GM18508 (cell line): ENCODE measurements around the gene ITPRIP.

Experiments
- ATAC-seq: cut with Tn5 transposase; IDR thresholded peaks from one replicate; pipeline ENCODE4 v1.9.1; 2021; ENCODE audit warnings: moderate number of reproducible peaks; ENCODE audit not compliant: insufficient read depth, unreplicated experiment

Gene ITPRIP

DNA sequence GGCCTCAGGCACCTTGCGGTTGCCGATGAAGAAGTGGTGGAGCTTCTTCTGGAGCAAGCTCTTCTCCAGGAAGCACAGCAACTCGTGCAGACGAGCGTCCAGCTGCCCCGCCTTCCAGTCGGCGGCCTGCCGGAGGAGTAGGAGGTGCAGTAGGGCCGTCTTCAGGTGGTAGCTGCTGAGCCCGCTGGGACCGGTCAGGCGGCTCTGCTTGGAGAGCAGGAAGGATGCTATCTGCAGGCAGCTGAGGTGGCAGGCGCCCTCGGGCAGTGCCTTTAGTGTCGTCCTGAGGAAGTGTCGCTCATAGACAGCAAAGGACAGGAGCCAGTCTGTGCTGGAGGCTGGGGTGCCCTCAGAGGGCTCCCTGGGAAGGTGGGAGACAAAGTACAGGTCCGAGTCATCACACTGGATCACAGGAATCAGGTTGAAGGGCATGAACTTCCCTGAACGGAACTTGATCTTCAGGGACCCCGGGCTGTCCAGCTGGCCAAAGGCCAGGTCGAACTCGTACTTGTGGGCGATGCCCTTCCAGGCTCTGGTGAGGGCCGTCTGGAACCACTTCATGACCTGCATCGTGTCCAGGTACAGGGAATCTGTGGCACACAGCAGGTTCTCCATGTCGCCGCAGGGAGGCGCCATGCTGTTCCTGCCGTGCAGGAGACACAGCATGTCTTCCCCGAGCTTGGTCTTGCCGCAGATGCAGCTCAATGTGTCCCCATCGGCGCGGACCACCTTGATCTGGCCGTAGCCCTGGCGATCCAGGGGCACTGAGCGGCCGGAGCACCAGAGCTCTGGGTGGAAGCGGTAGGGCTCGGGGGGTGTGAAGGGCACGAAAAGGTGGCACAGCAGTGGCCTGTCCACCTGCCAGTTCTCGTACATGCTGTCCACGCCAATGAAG lies 23.4 kb downstream of the ITPRIP start:
- ATAC-seq, result no peak

DNA sequence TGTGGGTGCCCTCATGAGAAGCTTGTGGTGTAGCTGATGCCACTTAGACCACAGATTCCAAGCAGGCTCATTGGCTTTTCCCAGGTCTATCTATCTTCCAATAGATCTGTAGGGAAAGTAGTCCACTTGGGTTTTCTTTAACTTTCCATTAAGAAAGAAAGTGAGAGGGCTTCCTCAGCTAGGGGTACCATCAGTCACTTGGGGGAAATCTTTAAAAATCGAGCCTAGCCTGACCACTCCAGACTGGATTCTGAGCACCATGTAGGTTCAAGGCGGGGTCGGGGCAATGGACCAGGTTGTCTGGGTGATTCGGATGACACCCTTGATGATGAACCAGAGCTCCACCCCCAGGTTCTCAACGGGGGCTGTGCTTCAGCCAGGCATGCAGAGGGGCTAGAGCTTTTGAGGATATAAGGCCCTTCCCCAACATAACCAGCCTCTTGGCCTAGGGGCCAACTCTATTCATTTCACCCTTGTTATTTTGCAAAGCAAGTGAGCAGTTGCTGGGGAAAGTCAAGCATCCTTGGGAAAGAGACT lies 27.0 kb downstream of the ITPRIP start:
- no peak for ATAC-seq

DNA sequence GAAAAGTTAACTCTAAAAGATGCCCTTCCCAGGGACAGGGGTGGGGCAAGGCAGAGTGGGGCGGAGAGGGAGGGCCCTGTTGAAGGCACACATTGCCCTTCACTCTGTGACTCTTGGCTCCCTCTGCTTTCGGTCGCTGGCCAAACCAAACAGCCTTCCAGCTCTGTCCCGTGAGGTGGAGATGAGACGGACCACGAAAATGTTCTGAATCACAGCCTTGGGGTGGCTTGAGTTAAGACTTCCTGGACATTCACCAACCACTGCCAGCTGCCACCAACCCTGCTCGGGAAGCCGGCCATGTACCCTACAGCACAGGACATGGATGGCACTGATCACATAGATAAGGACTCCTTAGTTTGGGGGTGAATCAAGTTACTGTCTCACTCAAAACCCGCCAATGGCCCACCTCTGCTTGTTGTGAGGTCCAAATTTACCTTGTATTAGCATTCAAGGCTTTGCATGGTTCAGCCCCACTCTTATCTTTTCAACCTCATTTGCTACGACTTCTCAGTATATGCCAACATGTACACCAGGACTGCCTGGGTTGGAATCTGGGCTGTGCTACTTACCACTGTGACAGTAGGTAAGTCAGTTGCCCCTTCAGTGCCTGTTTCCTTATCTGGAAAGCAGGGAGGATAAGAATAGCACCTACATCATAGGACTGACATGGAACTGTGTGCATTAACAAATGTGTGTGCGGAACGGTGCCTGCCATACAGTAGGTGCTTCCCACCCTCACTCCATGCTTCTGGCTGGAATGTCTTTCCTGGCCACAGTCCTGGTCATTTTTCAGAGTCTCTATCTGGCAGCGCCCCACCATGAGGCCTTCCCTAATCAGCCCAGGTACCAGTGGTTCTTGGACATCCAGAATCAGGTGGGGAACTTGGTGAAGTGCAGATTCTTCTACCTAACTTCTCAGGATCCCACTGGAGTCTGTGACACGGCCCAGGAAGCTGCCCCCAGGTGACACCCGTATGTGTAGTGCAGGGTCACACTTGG lies 28.0 kb downstream of the ITPRIP start:
- no peak for ATAC-seq

DNA sequence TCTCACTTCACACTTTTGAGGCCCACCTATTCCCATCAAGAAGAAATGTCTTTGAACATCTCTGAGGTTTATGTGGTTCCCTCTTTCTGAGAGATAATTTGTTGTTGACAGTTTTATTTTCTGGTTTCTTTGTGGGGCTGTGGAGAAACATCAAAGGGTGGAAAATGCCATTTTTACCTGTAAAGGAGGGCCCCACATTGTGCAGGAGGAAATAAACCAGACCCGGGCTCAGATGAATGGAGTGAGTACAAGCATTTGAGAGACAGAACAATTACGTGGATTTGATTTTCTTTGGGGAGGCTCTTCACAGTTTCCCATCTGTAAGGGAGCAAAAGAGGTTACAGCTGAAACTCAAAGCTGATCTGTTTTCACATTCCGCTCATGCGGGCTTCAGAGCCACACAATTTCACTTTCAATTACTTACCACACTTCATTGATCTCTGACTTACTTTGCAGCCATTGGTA lies 29.8 kb downstream of the ITPRIP start:
- peak; percentile 75 for ATAC-seq

DNA sequence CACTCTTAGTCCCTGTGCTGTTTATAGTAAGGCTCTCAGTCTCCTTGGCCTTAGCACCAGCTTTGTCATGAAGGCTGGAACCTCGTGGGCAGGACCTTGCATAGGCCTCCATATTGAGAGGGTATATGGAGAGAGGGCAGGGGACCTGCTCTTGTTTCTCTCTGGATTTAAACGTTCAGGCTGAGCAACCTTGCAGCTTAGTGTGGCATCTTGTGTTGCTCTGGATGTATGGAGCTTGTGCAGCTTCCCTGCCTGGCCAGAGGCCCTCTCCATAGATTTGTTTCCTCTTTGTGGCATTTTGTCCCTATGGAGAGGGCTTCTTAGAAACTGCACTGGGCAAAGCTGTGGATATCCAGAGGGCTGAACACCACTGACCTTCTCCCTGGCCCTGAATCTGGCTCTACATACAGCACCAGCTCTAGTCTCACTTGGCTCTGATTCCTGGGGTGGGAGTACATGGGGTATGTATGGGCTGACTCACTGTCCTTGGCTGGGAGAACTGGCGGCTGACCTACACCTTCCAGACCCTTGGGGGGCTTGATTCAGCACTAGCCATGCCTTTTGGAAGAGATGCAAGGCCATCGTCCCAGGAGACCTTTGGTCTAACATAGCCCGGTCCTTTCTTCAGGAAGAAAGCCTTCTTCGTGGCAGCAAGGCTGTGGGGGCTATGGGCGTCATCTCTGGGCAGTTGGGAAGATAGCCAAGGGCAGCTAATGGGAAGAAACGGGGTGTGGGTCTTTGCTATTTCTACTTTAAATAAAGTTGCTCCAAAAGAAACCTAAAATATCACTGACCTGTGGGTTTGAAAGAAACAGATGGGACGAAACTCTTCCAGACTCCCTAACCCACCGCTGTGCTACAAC lies 30.5 kb downstream of the ITPRIP start:
- no peak for ATAC-seq

DNA sequence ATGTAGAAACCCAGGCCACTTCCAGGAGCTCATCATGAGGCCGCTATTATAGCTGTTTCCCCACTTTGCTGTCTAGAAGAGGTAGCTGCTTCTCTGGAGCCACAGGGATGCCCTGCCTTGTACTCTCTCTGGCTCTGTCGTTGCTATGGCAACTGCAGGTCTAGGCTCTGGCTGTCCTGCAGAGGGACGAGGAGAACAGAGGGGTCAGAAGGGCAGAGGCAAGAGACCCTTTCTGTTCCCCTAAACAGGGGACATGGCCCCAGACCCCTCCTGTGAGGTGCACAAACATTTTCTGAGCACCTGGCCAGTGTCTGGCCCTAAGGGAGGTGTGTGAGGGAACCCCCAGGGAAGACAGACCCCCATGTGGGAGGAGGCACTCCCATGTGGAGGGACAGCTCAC lies 31.4 kb downstream of the ITPRIP start:
- ATAC-seq, result no peak

DNA sequence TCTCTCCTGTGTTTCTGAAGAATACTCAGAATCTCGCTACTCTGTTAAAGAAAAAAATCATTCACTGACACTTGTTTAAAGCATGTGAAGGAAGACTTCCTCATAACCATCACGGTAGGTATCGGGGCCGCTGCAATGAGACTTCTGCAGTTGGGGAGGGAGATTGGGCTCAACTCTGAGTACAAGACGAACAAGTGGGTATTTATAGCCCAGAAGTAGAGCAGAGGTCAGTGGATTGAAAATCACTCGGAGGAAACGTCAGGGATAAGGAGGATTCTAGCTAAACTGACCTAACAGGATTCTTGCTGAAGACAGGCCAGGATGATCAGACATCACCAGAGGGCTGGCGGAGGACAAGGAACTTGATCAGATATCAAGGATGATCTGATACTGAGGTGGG lies 33.3 kb downstream of the ITPRIP start:
- ATAC-seq, result no peak

DNA sequence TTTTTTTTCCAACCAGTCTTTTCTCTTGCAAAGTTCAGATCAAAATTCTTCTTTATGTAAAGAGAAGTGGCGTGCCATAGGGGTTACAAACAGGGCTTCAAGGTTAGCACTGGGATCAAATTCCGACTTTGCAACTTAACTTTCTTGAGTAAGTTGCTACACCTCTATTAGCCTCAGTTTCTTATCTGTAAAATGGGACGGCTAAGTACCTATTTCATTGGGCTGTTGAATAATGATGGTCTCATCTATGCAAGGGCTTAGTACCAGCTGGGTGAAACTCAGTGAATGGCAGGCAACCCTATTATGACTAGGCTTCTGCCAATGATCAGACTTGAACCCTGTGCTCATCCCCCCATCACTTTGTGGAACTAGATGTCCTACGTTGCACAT lies 33.9 kb downstream of the ITPRIP start:
- ATAC-seq, result no peak

DNA sequence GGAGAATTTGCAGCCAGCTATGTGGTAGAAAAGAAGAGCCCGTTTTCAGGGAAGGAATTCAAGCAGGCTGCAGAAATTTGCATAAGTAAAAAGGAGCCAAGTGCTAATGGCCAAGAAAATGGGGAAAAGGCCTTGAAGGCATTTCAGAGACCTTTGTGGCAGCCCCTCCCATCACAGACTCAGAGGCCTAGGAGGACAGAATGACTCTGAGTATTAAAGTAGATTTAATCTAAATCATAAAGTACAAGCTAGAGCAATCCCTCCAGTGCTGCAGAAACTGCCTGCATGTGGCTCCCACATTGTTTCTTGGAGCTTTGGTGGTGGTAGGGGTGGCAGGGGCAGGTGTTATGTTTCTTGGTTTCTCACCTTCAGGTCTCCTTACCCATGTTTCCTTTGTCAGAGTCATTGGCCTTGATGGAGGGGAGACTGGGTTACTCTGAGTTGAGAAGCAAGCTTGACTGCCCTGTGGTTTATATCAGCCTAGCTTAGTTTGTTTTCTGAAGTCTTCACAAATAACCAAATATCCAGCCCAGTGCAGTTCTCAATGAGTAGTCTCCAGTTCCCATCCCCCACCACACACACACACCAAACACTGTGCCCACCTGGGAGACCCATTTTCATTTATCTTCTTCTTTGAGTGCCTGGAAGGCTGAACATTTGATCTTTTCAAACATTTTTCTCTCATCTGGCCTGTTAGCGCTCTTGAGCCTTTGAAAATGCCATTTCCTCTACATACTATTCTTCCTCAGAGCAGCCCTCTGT lies 34.5 kb downstream of the ITPRIP start:
- ATAC-seq, result no peak

DNA sequence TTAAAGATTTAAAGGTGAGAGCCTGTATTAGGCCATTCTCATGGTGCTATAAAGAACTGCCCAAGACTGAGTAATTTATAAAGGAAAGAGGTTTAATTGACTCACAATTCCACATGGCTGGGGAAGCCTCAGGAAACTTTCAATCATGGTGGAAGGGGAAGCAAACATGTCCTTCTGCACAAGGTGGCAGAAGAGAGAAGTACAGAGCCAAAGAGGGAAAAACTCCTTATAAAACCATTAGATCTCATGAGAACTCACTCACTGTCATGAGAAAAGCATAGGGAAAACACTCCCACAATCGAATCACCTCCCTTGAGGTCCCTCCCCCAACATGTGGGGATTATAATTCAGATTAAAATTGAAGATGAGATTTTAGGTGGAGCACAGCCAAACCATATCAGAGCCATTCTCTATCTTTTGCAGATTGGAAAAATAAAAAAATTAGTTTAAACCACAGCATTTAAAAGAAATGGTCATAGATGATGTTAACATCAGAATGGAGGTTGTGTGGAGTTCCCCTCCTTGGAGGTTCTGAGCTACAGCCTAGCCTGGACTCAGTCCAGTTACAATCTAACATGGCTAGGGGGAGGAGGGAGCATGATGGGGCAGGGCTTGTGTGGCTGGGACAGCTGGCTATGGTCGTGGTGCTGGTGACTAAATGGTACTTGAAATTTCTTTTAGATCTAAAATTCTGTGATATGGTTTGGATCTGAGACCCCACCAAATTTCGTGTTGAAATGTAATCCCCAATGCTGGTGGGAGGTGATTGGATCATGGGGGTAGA lies 36.2 kb downstream of the ITPRIP start:
- no peak for ATAC-seq

DNA sequence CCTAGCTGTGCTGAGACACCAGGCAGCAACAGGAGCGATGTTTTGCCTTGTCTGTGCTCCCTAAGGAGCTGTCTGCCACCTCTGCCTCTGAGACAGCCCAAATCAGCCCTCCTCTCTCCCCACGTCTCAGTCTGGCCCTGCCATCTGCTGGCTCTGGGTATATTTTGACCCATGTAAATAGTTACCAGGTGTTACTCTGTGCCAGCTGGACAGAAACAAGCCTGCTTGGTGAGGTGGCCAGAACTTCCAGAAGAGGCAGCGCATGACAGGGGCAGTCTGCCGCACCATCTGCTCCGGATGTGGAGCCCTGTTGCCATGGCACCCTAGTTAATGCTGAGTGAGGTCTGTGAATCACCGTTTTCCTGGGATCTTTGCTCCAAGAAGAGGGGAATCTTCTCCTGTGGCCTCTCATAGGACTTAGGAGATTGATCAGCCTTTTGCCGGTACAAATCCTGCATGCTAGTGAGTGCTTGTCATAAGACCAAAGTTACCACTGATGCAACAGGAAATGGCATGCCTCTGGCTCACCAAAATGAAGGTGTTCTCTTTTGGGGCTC lies 37.5 kb downstream of the ITPRIP start:
- no peak for ATAC-seq

DNA sequence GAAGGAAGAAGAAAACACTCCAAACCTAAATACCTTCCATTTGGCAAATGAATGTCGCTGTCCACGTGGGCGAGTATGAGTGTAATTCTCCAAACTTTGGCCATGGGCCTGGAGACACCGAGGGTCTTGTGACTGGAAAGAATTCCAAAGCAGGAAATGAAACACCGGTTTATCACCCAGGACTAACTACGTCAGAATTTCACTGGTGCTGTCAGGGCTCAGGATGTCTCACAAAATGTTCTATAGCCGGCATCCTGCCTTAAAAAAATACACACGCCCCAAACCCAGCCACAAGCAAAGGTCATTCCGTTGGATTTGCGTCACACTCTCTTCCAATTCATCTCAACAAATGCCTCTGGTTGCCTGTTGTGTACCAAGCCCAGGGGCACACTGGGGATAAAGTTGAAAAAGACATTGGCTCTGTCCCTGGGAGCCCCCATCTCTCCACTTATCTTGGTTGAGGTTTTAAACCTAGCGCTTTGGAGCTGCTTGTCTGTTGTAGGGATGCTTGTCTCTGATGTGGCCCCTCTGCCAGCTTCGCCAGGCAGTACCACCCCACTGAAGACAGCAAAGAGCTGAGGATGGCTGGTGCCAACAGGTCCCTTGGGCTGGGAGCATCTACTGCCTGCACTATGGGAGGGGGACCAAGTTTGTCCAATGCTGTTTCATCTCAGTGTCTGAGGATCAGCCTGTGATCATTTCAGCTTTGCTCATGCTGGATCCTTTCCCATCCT lies 38.1 kb downstream of the ITPRIP start:
- no peak for ATAC-seq

DNA sequence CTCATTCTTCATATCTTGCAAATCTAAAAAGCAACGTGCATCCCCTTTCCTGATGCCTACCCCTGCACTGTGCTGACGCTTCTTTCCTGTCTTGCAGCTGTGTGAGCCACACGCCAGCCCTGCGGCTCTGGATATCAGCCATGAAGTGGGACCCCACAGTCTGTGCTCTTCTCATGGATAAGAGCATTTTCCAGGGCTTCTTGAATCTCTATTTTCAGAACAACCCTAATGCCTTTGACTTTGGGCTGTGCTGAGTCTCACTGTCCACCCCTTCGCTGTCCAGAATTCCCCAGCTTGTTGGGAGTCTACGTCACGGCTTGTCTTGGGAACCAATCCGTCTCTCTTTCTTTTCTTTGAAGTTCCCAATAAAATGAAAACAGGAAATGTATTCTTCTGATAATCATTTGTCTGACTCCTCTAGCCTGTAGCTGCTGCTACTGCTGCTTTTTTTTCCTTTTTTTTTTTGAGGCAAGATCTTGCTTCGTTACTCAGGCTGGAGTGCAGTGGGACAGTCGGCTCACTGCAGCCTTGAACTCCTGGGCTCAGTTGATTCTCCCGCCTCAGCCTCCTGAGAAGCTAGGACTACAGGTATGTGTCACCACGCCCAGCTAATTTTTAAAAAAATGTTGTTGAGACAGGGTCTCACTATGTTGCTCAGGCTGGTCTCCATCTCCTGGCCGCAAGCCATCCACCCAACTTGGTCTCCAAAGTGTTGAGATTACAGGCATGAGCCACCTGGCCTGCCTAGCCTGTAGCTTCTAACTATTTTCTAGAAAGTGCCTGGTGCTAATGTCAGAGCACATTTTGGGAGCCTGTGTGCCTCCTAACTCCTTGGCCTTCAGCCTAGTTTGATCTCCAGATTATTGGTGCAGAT lies 39.0 kb downstream of the ITPRIP start:
- ATAC-seq, result no peak

DNA sequence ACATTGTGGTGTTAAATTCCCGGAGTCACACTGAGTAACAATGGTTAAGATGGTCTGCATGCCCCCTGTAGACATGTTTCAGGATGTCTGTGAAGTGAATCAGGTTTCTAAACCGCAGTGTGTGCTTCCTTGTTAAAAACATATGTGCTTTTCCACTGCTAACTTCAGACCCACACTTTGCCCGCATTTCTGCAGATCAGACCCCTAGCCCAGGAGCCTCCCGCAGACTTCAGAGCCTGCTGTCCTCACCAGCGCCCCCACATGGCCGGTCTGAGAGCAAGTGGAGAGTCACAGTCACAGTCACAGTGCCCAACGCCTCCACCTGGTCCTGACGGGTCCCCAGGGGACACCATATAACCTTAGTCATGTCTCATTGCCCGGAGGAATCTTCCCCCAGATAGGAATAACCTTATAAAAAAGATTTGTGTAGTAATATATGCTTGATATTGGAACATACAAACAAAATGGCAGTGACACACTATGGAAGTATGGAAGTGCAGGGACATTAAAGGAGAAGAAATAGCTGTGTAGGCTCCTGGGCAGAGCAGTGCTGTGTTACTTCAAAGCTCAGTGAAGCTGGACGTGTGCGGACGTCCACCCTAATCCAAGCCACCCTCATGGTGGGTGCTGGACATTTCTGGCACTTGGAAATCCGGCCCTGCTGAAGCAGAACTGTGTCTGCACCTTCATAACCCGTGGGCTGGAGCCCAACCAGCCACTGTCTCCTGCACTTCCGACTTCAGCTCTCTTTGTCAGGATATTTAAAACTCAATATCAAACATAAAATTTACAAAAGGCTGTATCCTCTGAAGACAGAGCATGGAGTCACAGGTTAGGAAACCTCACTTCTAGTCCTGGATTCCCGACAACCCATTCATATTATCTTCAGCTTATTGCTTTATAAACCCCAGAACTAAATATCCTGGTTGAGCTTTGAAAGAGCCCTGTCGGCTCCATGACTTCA lies 40.3 kb downstream of the ITPRIP start:
- no peak for ATAC-seq

DNA sequence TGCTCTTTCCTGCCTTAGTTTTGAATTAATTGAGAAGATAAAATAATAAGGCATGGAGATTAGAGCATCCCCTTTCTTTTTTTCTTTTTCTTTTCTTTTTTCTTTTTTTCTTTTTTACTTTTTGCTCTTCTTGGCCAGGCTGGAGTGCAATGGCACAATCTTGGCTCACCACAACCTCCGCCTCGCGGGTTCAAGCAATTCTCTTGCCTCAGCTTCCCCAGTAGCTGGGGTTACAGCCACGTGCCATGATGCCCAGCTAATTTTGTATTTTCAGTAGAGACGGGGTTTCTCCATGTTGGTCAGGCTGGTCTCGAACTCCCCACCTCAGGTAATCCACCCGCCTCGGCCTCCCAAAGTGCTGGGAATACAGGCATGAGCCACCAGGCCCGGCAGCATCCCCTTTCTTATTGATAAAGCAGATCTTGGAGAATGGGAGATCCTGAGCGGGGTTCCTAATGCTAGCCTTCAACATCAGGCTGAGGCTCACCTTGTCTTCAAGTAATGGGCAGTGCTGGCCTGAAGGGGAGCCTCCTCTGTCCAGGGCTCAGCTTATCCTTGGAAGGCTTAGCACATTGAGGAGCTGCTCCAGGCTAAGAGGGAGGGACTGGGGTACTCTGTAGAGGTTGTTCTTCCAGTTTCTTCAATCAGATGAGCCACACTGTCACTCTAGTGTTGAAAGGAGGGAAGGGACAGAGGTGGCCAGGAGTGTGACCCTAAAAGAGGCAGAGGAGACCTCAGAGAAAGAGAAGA lies 41.4 kb downstream of the ITPRIP start:
- ATAC-seq, result no peak
